ENCODE results near the gene KIN. TPM values are rescaled to one million over a fixed set of nuclear protein-coding genes. Genes with fewer than 3 reads are reported as not detected.
"Not testable (repeated sequence)": the region's sequence is repeated elsewhere in the genome, so short reads cannot be mapped to it uniquely, and the experiment has no call there.

Gene KIN
- total RNA-seq, 1 donor from 2014 or later, result 23.6 TPM

DNA sequence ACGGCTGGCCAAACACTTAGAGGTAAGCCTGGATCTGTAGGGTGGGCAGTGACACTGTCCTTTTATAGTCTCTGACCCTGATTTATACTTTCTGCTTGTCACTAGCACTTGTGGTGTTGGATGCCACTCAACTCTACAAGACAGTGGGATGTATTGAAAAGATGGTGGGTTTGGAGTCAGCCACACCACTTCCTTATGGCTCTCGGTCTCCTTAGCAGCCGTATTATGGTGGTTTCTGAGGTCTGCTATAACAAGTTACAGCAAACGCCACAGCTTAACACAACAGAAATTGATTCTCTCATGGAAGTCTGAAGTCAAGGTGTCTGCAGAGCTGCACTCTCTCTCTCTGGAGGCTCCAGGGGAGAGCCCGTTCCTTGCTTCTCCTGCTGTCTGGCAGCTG, 70.0 kb downstream of the KIN start:
- H3K4me1 Mint-ChIP-seq, result no peaks in the 10 kb centered on the region
- no peak overlapping the region for H3K4me3 ChIP-seq
- H3K9me3 ChIP-seq (ENCODE audit: low read depth), result no peaks in the 10 kb centered on the region
- no peak overlapping the region for H3K9ac ChIP-seq
- peaks cover 6% of the 10 kb centered on the region for H3K27me3 Mint-ChIP-seq (ENCODE audit: insufficient read depth, low read depth)
- peaks cover 3% of the 10 kb centered on the region for H3K9me3 Mint-ChIP-seq
- H3K4me1 ChIP-seq, result no peaks in the 10 kb centered on the region
- no peaks in the 10 kb centered on the region for H3K36me3 ChIP-seq
- H3K4me3 Mint-ChIP-seq, result no peak overlapping the region
- H3K4me2 ChIP-seq, result no peak overlapping the region
- no peak overlapping the region for H3K27ac Mint-ChIP-seq
- TF ChIP-seq EZH2 (IDR thresholded peaks at IDR 0.05), result no peak
- no peak for TF ChIP-seq EZH2phosphoT487 (IDR thresholded peaks at IDR 0.05)
- TF ChIP-seq, protein P1, sequence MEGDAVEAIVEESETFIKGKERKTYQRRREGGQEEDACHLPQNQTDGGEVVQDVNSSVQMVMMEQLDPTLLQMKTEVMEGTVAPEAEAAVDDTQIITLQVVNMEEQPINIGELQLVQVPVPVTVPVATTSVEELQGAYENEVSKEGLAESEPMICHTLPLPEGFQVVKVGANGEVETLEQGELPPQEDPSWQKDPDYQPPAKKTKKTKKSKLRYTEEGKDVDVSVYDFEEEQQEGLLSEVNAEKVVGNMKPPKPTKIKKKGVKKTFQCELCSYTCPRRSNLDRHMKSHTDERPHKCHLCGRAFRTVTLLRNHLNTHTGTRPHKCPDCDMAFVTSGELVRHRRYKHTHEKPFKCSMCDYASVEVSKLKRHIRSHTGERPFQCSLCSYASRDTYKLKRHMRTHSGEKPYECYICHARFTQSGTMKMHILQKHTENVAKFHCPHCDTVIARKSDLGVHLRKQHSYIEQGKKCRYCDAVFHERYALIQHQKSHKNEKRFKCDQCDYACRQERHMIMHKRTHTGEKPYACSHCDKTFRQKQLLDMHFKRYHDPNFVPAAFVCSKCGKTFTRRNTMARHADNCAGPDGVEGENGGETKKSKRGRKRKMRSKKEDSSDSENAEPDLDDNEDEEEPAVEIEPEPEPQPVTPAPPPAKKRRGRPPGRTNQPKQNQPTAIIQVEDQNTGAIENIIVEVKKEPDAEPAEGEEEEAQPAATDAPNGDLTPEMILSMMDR (IDR thresholded peaks at IDR 0.05), result no peak
- H3K27me3 ChIP-seq, result no peaks in the 10 kb centered on the region
- no peak for DNase-seq (ENCODE audit: low spot score)
- no peaks in the 10 kb centered on the region for H3K36me3 Mint-ChIP-seq
- no peaks in the 10 kb centered on the region for H4K20me1 ChIP-seq (ENCODE audit: low read depth)
- H3K27ac ChIP-seq, result no peak overlapping the region
- H3F3A ChIP-seq (ENCODE audit: low read depth), result no peaks in the 10 kb centered on the region
- no peaks in the 10 kb centered on the region for H3K79me2 ChIP-seq (ENCODE audit: low read depth)
- no peak overlapping the region for H2AFZ ChIP-seq (replicated peaks)

GRCh38 chr10:7715515-7715914, 72.3 kb downstream of the KIN start:
- no peaks in the 10 kb centered on the region for H3K4me1 Mint-ChIP-seq
- no peaks in the 10 kb centered on the region for H3K9me3 ChIP-seq (ENCODE audit: low read depth)

DNA sequence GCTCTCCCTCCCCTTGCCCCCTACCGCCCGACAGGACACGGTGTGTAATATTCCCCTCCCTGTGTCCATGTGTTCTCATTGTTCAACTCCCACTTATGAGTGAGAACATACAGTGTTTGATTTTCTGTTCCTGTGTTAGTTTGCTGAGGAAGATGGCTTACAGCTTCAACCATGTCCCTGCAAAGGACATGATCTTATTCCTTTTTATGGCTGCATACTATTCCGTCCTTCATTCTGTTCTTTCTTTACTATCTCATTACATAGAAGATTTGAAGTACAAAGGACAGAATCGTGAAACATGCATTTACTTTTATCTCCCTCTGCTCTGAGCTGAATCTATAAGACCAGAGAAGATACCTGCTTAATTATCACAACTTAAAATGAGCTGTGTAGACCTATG, 76.7 kb downstream of the KIN start:
- H3K36me3 ChIP-seq; H3K27me3 Mint-ChIP-seq (ENCODE audit: insufficient read depth, low read depth); H3K4me2 ChIP-seq; H3K9me3 ChIP-seq (ENCODE audit: low read depth); H3K36me3 Mint-ChIP-seq; H3K27ac Mint-ChIP-seq; H3K27ac ChIP-seq; H3K4me3 Mint-ChIP-seq; H3K9me3 Mint-ChIP-seq; H3K27me3 ChIP-seq; H2AFZ ChIP-seq (replicated peaks); DNase-seq (ENCODE audit: low spot score); H3F3A ChIP-seq (ENCODE audit: low read depth); H3K9ac ChIP-seq; H3K4me3 ChIP-seq; H4K20me1 ChIP-seq (ENCODE audit: low read depth); H3K4me1 Mint-ChIP-seq; H3K79me2 ChIP-seq (ENCODE audit: low read depth); H3K4me1 ChIP-seq: not testable (repeated sequence)

More at GRCh38 chr10:7715515-7715914, 72.3 kb downstream of the KIN start:
- H3K27ac ChIP-seq, result no peak overlapping the region
- no peak overlapping the region for H3K27ac Mint-ChIP-seq
- H3K36me3 Mint-ChIP-seq, result no peaks in the 10 kb centered on the region
- H3K4me3 ChIP-seq, result no peak overlapping the region
- H3K79me2 ChIP-seq (ENCODE audit: low read depth), result no peaks in the 10 kb centered on the region
- no peaks in the 10 kb centered on the region for H3F3A ChIP-seq (ENCODE audit: low read depth)
- peaks cover 6% of the 10 kb centered on the region for H3K9me3 Mint-ChIP-seq
- no peaks in the 10 kb centered on the region for H3K4me1 ChIP-seq
- no peak for DNase-seq (ENCODE audit: low spot score)
- H3K4me2 ChIP-seq, result no peak overlapping the region
- H3K27me3 ChIP-seq, result no peaks in the 10 kb centered on the region
- H4K20me1 ChIP-seq (ENCODE audit: low read depth), result no peaks in the 10 kb centered on the region
- no peak overlapping the region for H2AFZ ChIP-seq (replicated peaks)
- H3K9ac ChIP-seq, result no peak overlapping the region
- no peak overlapping the region for H3K4me3 Mint-ChIP-seq
- TF ChIP-seq EZH2 (IDR thresholded peaks at IDR 0.05) (no peak), EZH2phosphoT487 (IDR thresholded peaks at IDR 0.05) (no peak)
- TF ChIP-seq, protein P1 (IDR thresholded peaks at IDR 0.05), result no peak
- H3K27me3 Mint-ChIP-seq (ENCODE audit: insufficient read depth, low read depth), result peaks cover 6% of the 10 kb centered on the region
- no peaks in the 10 kb centered on the region for H3K36me3 ChIP-seq

- H3K27ac ChIP-seq, result no peak overlapping the region
- H3K9ac ChIP-seq, result no peak overlapping the region
- H3K4me1 Mint-ChIP-seq, result no peaks in the 10 kb centered on the region
- H3K4me3 Mint-ChIP-seq, result no peak overlapping the region
- no peak for TF ChIP-seq EZH2phosphoT487 (IDR thresholded peaks at IDR 0.05)
- no peak for TF ChIP-seq EZH2 (IDR thresholded peaks at IDR 0.05)
- TF ChIP-seq, protein P1 (IDR thresholded peaks at IDR 0.05), result no peak
- H3K9me3 ChIP-seq (ENCODE audit: low read depth), result no peaks in the 10 kb centered on the region
- H3K36me3 Mint-ChIP-seq, result no peaks in the 10 kb centered on the region
- H3K79me2 ChIP-seq (ENCODE audit: low read depth), result no peaks in the 10 kb centered on the region
- H3K4me3 ChIP-seq, result no peak overlapping the region
- no peak overlapping the region for H2AFZ ChIP-seq (replicated peaks)
- H3K9me3 Mint-ChIP-seq, result peaks cover 5% of the 10 kb centered on the region
- H3K4me2 ChIP-seq, result no peak overlapping the region
- H3K27ac Mint-ChIP-seq, result no peak overlapping the region
- no peaks in the 10 kb centered on the region for H3K36me3 ChIP-seq
- H3F3A ChIP-seq (ENCODE audit: low read depth), result no peaks in the 10 kb centered on the region
- no peaks in the 10 kb centered on the region for H3K27me3 ChIP-seq
- H3K4me1 ChIP-seq, result no peaks in the 10 kb centered on the region
- DNase-seq (ENCODE audit: low spot score), result no peak
- H4K20me1 ChIP-seq (ENCODE audit: low read depth), result no peaks in the 10 kb centered on the region
- H3K27me3 Mint-ChIP-seq (ENCODE audit: insufficient read depth, low read depth), result peaks cover 2% of the 10 kb centered on the region
Observed at GRCh38 chr10:7710446-7710845, 77.3 kb downstream of the KIN start.
